ENCODE data around the gene ENOSF1.

DNA sequence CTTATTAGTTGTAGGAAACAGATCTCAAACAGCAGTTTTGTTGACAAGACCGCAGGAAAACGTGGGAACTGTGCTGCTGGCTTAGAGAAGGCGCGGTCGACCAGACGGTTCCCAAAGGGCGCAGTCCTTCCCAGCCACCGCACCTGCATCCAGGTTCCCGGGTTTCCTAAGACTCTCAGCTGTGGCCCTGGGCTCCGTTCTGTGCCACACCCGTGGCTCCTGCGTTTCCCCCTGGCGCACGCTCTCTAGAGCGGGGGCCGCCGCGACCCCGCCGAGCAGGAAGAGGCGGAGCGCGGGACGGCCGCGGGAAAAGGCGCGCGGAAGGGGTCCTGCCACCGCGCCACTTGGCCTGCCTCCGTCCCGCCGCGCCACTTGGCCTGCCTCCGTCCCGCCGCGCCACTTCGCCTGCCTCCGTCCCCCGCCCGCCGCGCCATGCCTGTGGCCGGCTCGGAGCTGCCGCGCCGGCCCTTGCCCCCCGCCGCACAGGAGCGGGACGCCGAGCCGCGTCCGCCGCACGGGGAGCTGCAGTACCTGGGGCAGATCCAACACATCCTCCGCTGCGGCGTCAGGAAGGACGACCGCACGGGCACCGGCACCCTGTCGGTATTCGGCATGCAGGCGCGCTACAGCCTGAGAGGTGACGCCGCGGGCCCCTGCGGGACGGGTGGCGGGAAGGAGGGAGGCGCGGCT lies 55.0 kb downstream of the ENOSF1 start, which contains the start of gene TYMS:
- TF ChIP-seq, protein P1, sequence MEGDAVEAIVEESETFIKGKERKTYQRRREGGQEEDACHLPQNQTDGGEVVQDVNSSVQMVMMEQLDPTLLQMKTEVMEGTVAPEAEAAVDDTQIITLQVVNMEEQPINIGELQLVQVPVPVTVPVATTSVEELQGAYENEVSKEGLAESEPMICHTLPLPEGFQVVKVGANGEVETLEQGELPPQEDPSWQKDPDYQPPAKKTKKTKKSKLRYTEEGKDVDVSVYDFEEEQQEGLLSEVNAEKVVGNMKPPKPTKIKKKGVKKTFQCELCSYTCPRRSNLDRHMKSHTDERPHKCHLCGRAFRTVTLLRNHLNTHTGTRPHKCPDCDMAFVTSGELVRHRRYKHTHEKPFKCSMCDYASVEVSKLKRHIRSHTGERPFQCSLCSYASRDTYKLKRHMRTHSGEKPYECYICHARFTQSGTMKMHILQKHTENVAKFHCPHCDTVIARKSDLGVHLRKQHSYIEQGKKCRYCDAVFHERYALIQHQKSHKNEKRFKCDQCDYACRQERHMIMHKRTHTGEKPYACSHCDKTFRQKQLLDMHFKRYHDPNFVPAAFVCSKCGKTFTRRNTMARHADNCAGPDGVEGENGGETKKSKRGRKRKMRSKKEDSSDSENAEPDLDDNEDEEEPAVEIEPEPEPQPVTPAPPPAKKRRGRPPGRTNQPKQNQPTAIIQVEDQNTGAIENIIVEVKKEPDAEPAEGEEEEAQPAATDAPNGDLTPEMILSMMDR (IDR thresholded peaks at IDR 0.05) = no peak
- TF ChIP-seq POLR2A (IDR thresholded peaks at IDR 0.05) = no peak

All from thyroid gland (tissue), 4 donors.